ENCODE measurements around the gene C11orf98. TPM values are rescaled to one million over a fixed set of nuclear protein-coding genes. Genes with fewer than 3 reads are reported as not detected.
A peak's percentile ranks its signal among the peaks of the same experiment; 100 is the strongest.

The C11orf98 gene
- polyA plus RNA-seq, 1 experiment, result 38.8 TPM

GRCh38 chr11:62614275-62614674 lies 50.7 kb downstream of the C11orf98 start:
- POLR2A ChIA-PET, result no interaction called here
- Histone ChIP-seq H3K4me3 (ENCODE audit: low read depth, low read length) (no peak overlapping the region), H3K9me3 (ENCODE audit: control insufficient read depth, insufficient read depth, low read length) (no peaks in the 10 kb centered on the region; the same call in 1 of the 2 replicates), H3K27ac (ENCODE audit: low read depth, low read length) (peak overlapping the region; percentile 39), H3K27me3 (ENCODE audit: control insufficient read depth, insufficient read depth, low read length) (no peaks in the 10 kb centered on the region)
- CTCF ChIA-PET, result no interaction called here
- TF ChIP-seq, protein P1, sequence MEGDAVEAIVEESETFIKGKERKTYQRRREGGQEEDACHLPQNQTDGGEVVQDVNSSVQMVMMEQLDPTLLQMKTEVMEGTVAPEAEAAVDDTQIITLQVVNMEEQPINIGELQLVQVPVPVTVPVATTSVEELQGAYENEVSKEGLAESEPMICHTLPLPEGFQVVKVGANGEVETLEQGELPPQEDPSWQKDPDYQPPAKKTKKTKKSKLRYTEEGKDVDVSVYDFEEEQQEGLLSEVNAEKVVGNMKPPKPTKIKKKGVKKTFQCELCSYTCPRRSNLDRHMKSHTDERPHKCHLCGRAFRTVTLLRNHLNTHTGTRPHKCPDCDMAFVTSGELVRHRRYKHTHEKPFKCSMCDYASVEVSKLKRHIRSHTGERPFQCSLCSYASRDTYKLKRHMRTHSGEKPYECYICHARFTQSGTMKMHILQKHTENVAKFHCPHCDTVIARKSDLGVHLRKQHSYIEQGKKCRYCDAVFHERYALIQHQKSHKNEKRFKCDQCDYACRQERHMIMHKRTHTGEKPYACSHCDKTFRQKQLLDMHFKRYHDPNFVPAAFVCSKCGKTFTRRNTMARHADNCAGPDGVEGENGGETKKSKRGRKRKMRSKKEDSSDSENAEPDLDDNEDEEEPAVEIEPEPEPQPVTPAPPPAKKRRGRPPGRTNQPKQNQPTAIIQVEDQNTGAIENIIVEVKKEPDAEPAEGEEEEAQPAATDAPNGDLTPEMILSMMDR (IDR thresholded peaks at IDR 0.05; ENCODE audit: low read depth, low read length), result no peak
- DNase-seq (ENCODE audit: low read depth, low spot score), result no peak

GRCh38 chr11:62613291-62613778 lies 51.7 kb downstream of the C11orf98 start:
- H3K27me3 ChIP-seq (ENCODE audit: control insufficient read depth, insufficient read depth, low read length), result no peaks in the 10 kb centered on the region
- no peaks in the 10 kb centered on the region; the same call in 1 of the 2 replicates for H3K9me3 ChIP-seq (ENCODE audit: control insufficient read depth, insufficient read depth, low read length)
- TF ChIP-seq, protein P1 (IDR thresholded peaks at IDR 0.05; ENCODE audit: low read depth, low read length), result no peak
- peak overlapping the region; percentile 61 for H3K27ac ChIP-seq (ENCODE audit: low read depth, low read length)
- DNase-seq (ENCODE audit: low read depth, low spot score), result no peak
- no peak overlapping the region for H3K4me3 ChIP-seq (ENCODE audit: low read depth, low read length)
- ChIA-PET CTCF (interaction anchor here (0.6 kb wide), 1 partner anchor 158 kb away, joined by 3 read pairs; the partner anchor contains the start of gene TAF6L), POLR2A (interaction anchor here (0.8 to 1.0 kb wide), 2 partner anchors 8 to 52 kb away, joined by 4 to 5 read pairs; partner anchors contain the start of genes B3GAT3, C11orf98 and CSKMT)

Small RNA genes lying within 50 kb of the gene (small RNA-seq; reads per million reads assigned to genes)
- not detected for gene SNORA57 (ENCODE audit: insufficient read length, low read depth)

Other genes with a start within 250 kb of the C11orf98 start
- gene SCGB1A1, start 246.2 kb downstream of the C11orf98 start, polyA plus RNA-seq (2011; rRNA removed), result not detected in 2 replicates
- 231 and 243 TPM in 2 replicates for gene AHNAK, start 118.4 kb downstream of the C11orf98 start, polyA plus RNA-seq (2011; rRNA removed)
- gene EEF1G, start 91.3 kb downstream of the C11orf98 start, polyA plus RNA-seq (2011; rRNA removed), result 2,186 and 2,474 TPM in 2 replicates
- 7.8 and 9.0 TPM in 2 replicates for gene TUT1, start 73.7 kb downstream of the C11orf98 start, polyA plus RNA-seq (2011; rRNA removed)
- gene MTA2, start 63.3 kb downstream of the C11orf98 start, polyA plus RNA-seq (2011; rRNA removed), result 22.9 and 36.7 TPM in 2 replicates
- gene EML3, start 52.4 kb downstream of the C11orf98 start, polyA plus RNA-seq (2011; rRNA removed), result 17.1 and 18.6 TPM in 2 replicates
- gene ROM1, start 52.0 kb downstream of the C11orf98 start, polyA plus RNA-seq (2011; rRNA removed), result 1.4 and 2.0 TPM in 2 replicates
- gene B3GAT3, start 43.2 kb downstream of the C11orf98 start, polyA plus RNA-seq (2011; rRNA removed), result 14.5 and 20.2 TPM in 2 replicates
- gene GANAB, start 18.6 kb downstream of the C11orf98 start, polyA plus RNA-seq (2011; rRNA removed), result 369 and 464 TPM in 2 replicates
- gene INTS5, start 11.9 kb downstream of the C11orf98 start, polyA plus RNA-seq (2011; rRNA removed), result 10.6 and 12.6 TPM in 2 replicates
- gene CSKMT, start 102 bp upstream of the C11orf98 start, polyA plus RNA-seq (2011; rRNA removed), result 4.6 and 4.7 TPM in 2 replicates
- 5.4 and 6.2 TPM in 2 replicates for gene UQCC3, start 6.5 kb upstream of the C11orf98 start, polyA plus RNA-seq (2011; rRNA removed)
- gene LBHD1, start 7.1 kb upstream of the C11orf98 start, polyA plus RNA-seq (2011; rRNA removed), result 2.4 and 3.2 TPM in 2 replicates
- gene UBXN1, start 13.9 kb upstream of the C11orf98 start, polyA plus RNA-seq (2011; rRNA removed), result 92.8 and 100 TPM in 2 replicates
- 4.1 and 5.7 TPM in 2 replicates for gene LRRN4CL, start 24.3 kb upstream of the C11orf98 start, polyA plus RNA-seq (2011; rRNA removed)
- 42.8 and 63.7 TPM in 2 replicates for gene BSCL2, start 42.2 kb upstream of the C11orf98 start, polyA plus RNA-seq (2011; rRNA removed)
- 0.11 TPM in 1 of 2 replicates, not detected in the other for gene GNG3, start 42.5 kb upstream of the C11orf98 start, polyA plus RNA-seq (2011; rRNA removed)
- 26.6 and 28.2 TPM in 2 replicates for gene HNRNPUL2, start 62.2 kb upstream of the C11orf98 start, polyA plus RNA-seq (2011; rRNA removed)
- gene TTC9C, start 63.3 kb upstream of the C11orf98 start, polyA plus RNA-seq (2011; rRNA removed), result 32.2 and 32.5 TPM in 2 replicates
- gene ZBTB3, start 89.0 kb upstream of the C11orf98 start, polyA plus RNA-seq (2011; rRNA removed), result 3.2 and 3.7 TPM in 2 replicates
- gene POLR2G, start 96.4 kb upstream of the C11orf98 start, polyA plus RNA-seq (2011; rRNA removed), result 213 and 215 TPM in 2 replicates
- gene TAF6L, start 106.2 kb upstream of the C11orf98 start, polyA plus RNA-seq (2011; rRNA removed), result 8.9 and 13.4 TPM in 2 replicates
- 51.7 and 63.8 TPM in 2 replicates for gene TMEM179B, start 122.2 kb upstream of the C11orf98 start, polyA plus RNA-seq (2011; rRNA removed)
- 12.3 and 13.5 TPM in 2 replicates for gene TMEM223, start 126.8 kb upstream of the C11orf98 start, polyA plus RNA-seq (2011; rRNA removed)
- 48.9 and 66.1 TPM in 2 replicates for gene NXF1, start 140.2 kb upstream of the C11orf98 start, polyA plus RNA-seq (2011; rRNA removed)
- 51.7 and 52.1 TPM in 2 replicates for gene STX5, start 166.8 kb upstream of the C11orf98 start, polyA plus RNA-seq (2011; rRNA removed)
- gene TEX54, start 167.6 kb upstream of the C11orf98 start, polyA plus RNA-seq (2011; rRNA removed), result not detected in 2 replicates
- 18.0 and 21.6 TPM in 2 replicates for gene WDR74, start 174.4 kb upstream of the C11orf98 start, polyA plus RNA-seq (2011; rRNA removed)
- 263 and 284 TPM in 2 replicates for gene SLC3A2, start 215.7 kb upstream of the C11orf98 start, polyA plus RNA-seq (2011; rRNA removed)

Measured in AG04450 (cell line).